Measurements from ENCODE around the gene GJC2.
"Not testable (repeated sequence)": the region's sequence is repeated elsewhere in the genome, so short reads cannot be mapped to it uniquely, and the experiment has no call there.

The GJC2 gene

DNA sequence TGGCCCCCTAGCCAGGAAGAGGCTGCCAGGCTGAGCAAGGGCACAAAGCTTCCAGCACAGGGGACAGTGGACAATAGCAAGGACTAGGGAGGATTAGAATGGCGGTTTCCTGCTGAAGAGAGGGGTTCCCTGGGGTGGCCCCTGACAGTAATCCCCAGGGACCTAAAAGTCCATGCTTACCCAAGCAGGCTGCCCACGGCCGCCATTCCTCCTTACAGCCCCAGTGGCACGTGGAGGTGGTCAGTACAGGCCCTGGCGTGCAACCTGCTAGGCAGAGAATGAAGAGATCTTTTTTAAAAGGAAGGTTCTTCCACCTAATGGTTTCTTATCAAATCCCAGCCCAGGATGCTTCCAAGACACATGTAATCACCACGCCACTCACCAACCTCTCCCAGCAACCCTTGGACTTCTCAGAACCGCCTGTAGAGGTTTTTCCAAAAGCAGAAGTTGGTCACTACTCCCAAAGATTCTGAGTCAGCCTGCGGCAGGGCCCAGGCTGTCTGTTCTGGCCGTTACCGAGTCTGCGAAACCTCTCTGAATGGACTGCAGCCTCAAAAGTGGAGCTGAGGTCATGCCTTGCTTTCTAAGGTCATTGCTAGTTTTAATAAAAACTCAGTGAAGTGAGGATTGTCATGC lies 41.6 kb upstream of the GJC2 start:
- no peak for TF ChIP-seq JUND (IDR thresholded peaks at IDR 0.05; ENCODE audit: low read depth)
- in situ Hi-C loops (cut with HindIII; ENCODE audit: low pct_unique_long_range_greater_than_20kb, low sequenced_read_pairs), result no loop called here
- DNase-seq (ENCODE audit: low read depth in 1 of 2, low spot score in 1 of 2), result no peak

DNA sequence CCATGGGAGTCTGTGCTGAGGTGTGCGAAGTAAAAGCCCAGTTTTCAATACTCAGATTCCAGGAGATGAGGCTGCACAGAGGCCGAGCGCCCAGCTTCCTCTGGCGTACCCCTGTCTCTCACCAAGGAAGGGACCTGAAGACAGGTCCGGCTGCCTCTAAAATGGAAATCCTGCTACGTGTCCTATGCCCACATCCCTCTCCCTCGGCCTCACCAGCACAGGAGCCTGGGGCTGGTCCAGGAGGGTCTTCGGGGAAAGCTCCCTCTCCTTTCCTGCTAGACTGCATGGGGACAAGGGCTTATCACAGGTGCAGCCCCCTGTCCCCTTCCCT lies 41.0 kb upstream of the GJC2 start:
- no peak for TF ChIP-seq JUND (IDR thresholded peaks at IDR 0.05; ENCODE audit: low read depth)
- DNase-seq (ENCODE audit: low read depth in 1 of 2, low spot score in 1 of 2), result no peak
- in situ Hi-C loops (cut with HindIII; ENCODE audit: low pct_unique_long_range_greater_than_20kb, low sequenced_read_pairs), result no loop called here

DNA sequence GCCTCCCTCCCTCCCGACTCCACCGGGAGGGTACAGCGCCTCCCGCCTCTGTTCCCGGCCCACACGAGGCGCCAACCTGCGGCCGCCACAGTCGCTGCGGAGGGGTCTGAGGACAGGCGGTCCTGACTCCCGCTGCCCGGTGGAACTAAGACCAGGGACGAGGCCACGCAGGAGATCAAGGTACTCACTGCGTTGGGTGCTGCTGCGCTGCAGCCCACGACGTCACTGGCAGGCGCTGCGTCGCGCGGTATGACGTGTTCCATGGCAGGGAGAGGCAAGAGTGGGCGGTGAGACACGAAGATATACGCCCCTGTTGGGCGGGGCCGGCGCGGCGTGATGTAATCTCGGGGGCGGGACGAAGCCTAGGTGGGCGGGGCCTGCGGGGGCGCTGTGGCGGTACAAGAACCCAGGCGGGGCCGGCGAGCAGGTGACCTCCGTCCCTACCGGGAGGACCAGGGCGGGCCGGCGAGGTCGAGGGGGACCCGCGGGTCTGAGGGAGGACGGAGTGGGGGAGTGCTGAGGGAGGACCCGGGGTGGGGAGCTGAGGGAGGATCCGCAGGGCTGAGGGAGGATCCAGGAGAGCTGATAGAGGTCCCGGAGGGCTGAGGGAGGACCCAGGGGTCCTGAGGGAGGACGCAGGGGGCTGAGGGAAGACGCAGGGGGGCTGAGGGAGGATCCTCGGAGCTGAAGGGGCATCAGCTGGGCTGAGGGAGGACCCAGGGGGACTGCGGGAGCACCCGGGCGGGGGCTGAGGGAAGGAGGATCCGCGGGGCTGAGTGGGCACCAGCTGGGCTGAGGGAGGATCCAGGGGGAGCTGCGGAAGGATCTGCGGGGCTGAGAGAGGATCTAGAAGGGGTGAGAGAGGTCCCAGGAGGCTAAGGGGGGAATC lies 40.4 kb upstream of the GJC2 start, which contains the start of gene MRPL55:
Gene MRPL55 (minus strand): TSS at position 227 of the 889 bp plus-strand sequence. CDS start 1,039 bp downstream, outside the sequence.
- no peak for TF ChIP-seq JUND (IDR thresholded peaks at IDR 0.05; ENCODE audit: low read depth)
- in situ Hi-C loops (cut with HindIII; ENCODE audit: low pct_unique_long_range_greater_than_20kb, low sequenced_read_pairs), result no loop called here
- DNase-seq (ENCODE audit: low read depth in 1 of 2, low spot score in 1 of 2), result peak; percentile 93 to 98

DNA sequence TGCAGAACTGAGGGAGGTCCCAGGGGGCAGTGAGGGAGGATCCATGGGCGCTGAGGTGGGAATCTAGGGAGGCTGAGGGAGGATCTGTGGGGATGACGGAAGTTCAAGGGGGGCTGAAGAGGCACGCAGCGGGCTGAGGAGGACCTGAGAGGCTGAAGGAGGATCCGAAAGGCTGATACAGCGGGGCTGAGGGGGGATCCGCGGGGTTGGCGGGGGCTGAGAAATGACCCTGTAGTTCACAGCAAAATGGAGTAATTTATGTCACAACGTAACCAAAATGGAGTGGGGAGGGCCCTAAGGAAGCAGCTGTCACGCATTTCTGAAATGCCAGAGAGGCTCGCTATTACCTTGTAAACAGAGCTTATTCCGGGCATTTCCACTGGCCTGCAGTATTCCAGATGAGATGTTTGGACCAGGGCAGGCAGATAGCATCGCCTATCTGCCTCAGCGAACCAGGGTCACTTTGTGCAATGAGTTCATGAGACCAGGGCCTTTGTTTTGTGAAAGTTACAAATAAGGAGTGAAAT lies 39.7 kb upstream of the GJC2 start:
- in situ Hi-C loops (cut with HindIII; ENCODE audit: low pct_unique_long_range_greater_than_20kb, low sequenced_read_pairs), result no loop called here

DNA sequence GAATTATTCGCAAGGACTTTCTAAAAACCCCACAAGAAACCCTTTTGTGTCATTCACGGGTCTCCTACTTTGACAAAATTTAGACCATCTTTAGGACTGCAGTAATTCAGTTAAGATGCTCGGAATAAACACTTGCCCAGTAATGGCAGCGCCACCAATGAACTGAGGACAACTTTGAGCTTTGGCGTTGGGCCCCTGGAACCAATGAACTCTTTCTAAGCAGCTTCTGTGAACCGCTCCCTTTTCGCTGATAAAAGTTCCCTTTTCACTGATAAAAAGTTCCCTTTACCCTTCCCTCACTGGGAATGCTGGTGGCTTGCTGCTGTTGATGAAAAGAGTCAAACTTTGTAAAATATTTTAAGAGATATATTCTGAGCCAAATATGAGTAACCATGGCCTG lies 39.2 kb upstream of the GJC2 start:
- DNase-seq (ENCODE audit: low read depth in 1 of 2, low spot score in 1 of 2), result no peak
- TF ChIP-seq JUND (IDR thresholded peaks at IDR 0.05; ENCODE audit: low read depth), result no peak
- in situ Hi-C loops (cut with HindIII; ENCODE audit: low pct_unique_long_range_greater_than_20kb, low sequenced_read_pairs), result no loop called here

More for the DNA sequence above, 39.7 kb upstream of the GJC2 start:
- peak in 1 of 2 experiments; percentile 31 for DNase-seq (ENCODE audit: low read depth in 1 of 2, low spot score in 1 of 2)
- TF ChIP-seq JUND (IDR thresholded peaks at IDR 0.05; ENCODE audit: low read depth), result no peak

DNA sequence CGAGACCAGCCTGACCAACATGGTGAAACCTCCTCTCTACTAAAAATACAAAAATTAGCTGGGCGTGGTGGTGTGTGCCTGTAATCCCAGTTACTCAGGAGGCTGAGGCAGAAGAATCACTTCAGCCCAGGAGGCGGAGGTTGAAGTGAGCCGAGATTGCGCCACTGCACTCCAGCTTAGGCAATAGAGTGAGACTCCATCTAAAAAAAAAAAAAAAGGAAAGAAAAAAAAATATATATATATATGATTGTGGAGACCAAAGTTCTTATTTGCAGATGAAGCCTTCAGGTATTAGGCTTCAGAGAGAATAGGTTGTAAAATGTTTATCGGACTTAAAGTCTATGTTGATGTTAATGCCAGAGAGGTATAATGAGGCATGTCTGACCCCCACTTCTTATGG lies 38.4 kb upstream of the GJC2 start:
- DNase-seq (ENCODE audit: low read depth in 1 of 2, low spot score in 1 of 2); in situ Hi-C loops (cut with HindIII; ENCODE audit: low pct_unique_long_range_greater_than_20kb, low sequenced_read_pairs): not testable (repeated sequence)

DNA sequence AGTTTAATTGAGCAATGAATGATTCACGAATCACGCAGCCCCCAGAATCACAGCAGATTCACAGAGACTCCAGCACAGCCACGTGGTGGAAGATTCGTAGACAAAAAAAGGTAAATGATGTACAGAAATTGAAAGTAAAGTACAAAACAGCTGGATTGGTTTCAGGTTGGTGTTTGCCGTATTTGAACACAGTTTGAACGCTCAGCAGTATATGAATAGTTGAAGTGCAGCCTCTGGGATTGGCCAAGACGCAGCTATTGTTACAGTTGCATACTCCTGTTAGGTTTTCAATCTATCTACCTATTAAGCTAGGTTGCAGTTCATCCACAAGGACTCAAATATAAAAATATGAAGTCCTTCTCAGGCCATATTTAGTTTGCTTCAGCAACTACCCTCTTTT lies 37.6 kb upstream of the GJC2 start:
- in situ Hi-C loops (cut with HindIII; ENCODE audit: low pct_unique_long_range_greater_than_20kb, low sequenced_read_pairs), result no loop called here
- DNase-seq (ENCODE audit: low read depth in 1 of 2, low spot score in 1 of 2), result no peak
- no peak for TF ChIP-seq JUND (IDR thresholded peaks at IDR 0.05; ENCODE audit: low read depth)

DNA sequence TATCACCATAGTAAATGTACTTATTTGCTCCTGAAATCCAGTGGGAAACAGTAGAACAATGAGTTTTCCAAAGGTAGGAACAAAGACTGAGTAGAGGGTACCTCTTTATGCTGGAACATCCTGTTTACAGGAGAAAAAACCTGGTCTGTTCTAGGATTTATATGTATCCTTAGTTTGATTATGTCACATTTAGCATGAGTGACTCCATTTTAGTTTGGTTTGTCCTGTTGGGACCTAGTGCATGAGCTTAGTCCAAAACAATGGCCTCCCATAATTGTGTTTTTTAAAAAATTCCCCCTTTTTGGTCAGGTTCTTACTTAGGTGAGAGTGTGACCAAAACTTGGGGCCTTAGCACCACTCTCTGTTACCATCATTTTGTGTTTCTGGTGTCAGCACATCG lies 37.1 kb upstream of the GJC2 start:
- no peak for TF ChIP-seq JUND (IDR thresholded peaks at IDR 0.05; ENCODE audit: low read depth)
- DNase-seq (ENCODE audit: low read depth in 1 of 2, low spot score in 1 of 2), result no peak
- in situ Hi-C loops (cut with HindIII; ENCODE audit: low pct_unique_long_range_greater_than_20kb, low sequenced_read_pairs), result no loop called here

DNA sequence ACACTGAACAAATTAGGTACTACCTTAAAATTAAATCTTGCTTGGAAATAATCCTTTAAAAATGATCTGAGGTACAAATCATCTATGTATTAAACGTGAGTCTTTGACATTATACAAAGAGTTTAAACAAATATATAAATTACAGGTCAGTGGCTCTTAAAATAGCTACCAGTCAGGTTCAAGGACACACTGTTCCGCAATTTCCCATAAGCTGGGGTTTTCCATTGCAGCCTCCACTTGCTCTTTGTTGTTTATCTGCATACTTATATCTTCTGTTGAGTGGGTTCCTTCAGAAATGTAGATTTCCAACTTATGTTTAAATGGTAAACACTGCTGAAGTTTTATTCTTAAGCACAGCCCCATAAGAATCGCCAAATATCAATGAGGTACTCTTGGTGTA lies 34.9 kb upstream of the GJC2 start:
- in situ Hi-C loops (cut with HindIII; ENCODE audit: low pct_unique_long_range_greater_than_20kb, low sequenced_read_pairs), result no loop called here
- TF ChIP-seq JUND (IDR thresholded peaks at IDR 0.05; ENCODE audit: low read depth), result no peak
- no peak for DNase-seq (ENCODE audit: low read depth in 1 of 2, low spot score in 1 of 2)

DNA sequence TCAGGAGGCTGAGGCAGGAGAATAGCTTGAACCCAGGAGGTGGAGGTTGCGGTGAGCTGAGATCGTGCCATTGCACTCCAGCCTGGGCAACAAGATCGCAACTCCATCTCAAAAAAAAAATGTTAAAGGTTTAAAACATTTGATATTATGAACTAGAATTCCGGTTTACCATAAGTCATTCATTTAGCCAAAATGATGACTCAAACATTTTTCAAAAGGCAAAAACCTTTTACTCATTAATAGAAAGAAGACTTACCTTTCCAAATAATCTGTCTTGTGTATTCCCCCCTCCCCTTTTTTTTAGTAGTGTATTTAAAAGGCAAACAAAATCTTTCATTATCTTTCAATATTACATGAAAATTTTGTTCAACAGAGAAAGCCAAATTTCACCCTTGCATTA lies 32.4 kb upstream of the GJC2 start:
- no peak for TF ChIP-seq JUND (IDR thresholded peaks at IDR 0.05; ENCODE audit: low read depth)
- in situ Hi-C loops (cut with HindIII; ENCODE audit: low pct_unique_long_range_greater_than_20kb, low sequenced_read_pairs), result no loop called here
- no peak for DNase-seq (ENCODE audit: low read depth in 1 of 2, low spot score in 1 of 2)

DNA sequence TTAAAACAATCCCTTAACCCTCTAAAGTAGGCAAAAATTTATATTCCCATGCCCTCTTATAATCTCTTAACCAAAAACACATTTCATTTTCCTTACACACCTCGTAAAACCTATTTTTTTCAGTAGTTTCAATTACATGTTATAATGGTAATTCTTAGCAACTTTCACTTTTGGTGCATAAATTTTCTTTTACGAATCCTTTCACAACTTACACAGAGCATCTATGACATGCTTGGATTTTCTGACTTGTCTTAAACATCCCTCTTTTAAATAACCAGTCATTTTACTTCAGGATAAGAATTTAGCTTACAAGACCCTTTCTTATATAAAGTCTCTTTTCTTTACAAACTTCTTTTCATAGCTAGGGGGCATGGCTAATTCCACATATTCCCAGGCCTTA lies 31.7 kb upstream of the GJC2 start:
- DNase-seq (ENCODE audit: low read depth in 1 of 2, low spot score in 1 of 2), result no peak
- no peak for TF ChIP-seq JUND (IDR thresholded peaks at IDR 0.05; ENCODE audit: low read depth)
- in situ Hi-C loops (cut with HindIII; ENCODE audit: low pct_unique_long_range_greater_than_20kb, low sequenced_read_pairs), result no loop called here

DNA sequence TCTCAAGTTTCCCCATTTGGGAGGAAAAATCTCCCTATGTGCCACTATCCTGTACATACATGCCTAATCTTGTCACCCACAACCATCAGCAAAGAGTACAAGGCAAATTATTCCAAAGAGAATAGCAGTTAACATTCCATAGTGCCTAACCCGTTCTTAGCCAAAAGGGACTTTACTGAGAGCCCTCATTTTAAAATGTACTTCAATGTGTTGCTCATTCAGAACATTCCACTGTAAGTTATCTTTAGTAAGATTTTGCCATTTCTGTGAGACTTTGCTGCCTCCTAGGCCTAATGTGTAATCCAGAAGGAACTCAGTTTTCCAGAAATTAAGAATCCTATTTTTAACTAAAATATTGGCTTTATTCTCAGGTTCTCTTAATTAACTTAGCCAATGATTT lies 29.4 kb upstream of the GJC2 start:
- DNase-seq (ENCODE audit: low read depth in 1 of 2, low spot score in 1 of 2), result no peak
- in situ Hi-C loops (cut with HindIII; ENCODE audit: low pct_unique_long_range_greater_than_20kb, low sequenced_read_pairs), result no loop called here
- TF ChIP-seq JUND (IDR thresholded peaks at IDR 0.05; ENCODE audit: low read depth), result no peak

DNA sequence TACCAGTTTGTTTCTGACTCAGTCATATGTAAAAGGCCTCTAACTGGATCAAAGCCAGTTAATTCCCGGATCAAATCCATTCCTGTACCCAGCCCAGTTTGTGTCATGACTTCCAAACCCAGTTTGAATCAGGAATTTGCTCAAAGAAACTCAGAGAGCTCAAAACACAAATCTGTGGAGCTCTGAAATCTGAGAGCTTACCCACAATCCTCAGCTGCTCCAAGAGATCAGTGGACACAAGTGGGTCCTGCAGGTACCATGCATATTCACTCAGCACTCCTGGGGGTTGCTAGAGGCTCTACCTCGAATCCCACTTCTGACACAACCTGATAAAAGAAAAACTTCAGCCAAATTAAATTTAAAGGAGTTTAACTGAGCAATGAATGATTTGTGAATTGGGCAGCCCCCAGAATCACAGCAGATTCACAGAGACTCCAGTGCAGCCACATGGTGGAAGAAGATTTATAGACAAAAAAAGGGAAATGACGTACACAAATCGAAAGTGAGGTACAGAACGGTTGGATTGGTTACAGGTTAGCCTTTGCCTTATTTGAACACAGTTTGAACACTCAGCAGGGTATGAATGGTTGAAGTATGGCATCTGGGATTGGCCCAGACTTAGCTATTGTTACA lies 28.8 kb upstream of the GJC2 start:
- no peak for TF ChIP-seq JUND (IDR thresholded peaks at IDR 0.05; ENCODE audit: low read depth)
- DNase-seq (ENCODE audit: low read depth in 1 of 2, low spot score in 1 of 2), result no peak
- in situ Hi-C loops (cut with HindIII; ENCODE audit: low pct_unique_long_range_greater_than_20kb, low sequenced_read_pairs), result no loop called here

All from T47D (cell line).